HG02571 (cell line): ENCODE results near the gene ATG2B.
"Not testable (repeated sequence)": the region's sequence is repeated elsewhere in the genome, so short reads cannot be mapped to it uniquely, and the experiment has no call there.

Experiments used
- ATAC-seq: cut with Tn5 transposase; IDR thresholded peaks from one replicate; pipeline ENCODE4 v1.9.1; 2021; ENCODE audit warnings: mild to moderate bottlenecking, moderate library complexity; ENCODE audit not compliant: unreplicated experiment

ATG2B gene

GRCh38 chr14:96255501-96256366, 107.4 kb downstream of the ATG2B start, which contains the start of gene BDKRB1:
TSS of gene BDKRB1 (plus strand) at chr14:96256210. CDS start at chr14:96263683, 7,473 bp downstream.
- ATAC-seq: no peak

DNA sequence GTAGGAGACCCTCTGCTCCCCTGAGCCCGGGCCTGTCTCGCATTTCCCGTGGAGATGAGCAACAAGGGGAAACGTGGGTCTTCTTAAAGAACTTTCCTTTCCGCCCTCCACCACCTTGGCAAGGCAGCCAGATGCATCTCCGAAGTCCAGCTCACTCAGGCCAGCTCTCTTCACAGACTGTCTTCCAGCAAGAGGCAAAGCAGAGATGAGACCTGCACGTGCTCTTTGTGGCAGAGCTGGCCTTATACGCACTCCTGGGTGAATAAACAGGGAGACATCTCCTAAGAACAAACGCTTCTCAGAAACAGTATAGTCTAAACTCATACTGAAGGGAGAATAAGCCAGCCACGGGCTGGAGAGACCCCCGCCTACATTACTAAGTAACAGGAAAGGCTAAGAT, 108.5 kb downstream of the ATG2B start:
- ATAC-seq: no peak

DNA sequence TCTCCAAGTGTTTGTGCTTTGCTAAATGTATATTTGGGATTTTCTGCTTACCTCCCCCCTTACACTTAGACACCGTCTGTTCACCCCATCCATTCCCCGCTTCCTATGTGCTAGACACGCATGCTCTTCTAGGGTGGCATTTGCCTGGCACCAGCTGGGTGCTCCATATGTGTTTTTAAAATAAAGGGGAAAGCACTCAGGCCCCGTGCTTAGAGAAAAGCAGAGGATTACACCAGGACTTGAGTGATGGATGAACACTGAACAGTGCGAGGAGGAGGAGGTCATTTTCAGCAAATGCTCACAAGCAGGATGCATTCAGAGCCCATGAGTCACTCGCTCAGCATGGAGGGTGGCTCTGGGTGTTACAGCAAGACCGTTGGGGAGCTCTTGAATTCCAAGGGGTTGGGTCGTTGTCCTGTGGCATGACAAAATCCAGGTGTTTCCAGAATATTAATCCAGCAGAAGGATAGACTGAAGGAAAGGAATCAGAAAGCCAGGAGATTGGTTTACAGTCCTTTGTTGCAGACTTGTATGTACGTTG, 110.1 kb downstream of the ATG2B start:
- no peak for ATAC-seq

GRCh38 chr14:96252323-96252998, 110.7 kb downstream of the ATG2B start:
- ATAC-seq: no peak

DNA sequence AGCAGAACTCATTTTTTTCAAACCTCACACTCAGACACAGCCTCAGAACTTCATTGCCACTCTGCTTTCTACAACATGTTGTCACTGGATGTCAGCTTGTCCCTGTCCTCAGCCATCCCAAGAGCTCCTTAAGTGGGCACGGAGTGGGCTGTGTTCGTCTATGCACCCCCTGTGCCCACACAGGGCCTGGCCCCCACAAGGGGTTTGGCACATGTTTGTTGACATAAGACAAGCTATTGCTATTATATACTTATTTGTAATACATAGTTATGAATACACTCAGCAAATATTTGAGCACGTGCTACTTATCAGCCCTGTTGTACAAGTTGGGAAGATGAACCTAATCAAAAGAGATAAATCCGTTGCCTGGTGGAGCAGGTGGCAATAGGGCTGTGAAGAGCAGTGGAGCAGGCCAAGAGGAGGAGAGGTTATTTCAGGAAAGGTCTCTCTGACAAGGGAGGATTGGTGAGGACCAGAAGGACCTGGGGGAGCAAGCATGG, 111.4 kb downstream of the ATG2B start:
- no peak for ATAC-seq

GRCh38 chr14:96250485-96250884, 112.7 kb downstream of the ATG2B start:
- no peak for ATAC-seq

DNA sequence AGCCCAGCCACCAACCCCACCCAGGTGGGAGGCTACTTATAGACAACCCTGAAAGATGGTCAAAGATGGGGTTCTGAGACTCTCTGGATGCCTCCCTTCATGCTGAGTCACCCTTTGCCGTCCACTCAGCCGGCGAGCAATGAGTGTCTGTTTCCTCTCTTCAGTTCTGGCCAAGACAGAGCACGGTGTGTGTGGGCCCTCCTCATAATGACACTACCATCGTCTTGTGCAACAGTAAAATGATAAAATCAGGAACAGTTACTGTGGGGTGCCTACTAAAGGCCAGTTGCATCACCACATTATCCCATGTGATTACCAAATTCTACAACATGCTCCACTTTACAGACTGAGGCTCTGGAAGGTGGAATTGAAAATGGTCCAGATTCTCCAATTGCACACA, 114.1 kb downstream of the ATG2B start:
- no peak for ATAC-seq

GRCh38 chr14:96247031-96247430, 116.1 kb downstream of the ATG2B start:
- no peak for ATAC-seq

DNA sequence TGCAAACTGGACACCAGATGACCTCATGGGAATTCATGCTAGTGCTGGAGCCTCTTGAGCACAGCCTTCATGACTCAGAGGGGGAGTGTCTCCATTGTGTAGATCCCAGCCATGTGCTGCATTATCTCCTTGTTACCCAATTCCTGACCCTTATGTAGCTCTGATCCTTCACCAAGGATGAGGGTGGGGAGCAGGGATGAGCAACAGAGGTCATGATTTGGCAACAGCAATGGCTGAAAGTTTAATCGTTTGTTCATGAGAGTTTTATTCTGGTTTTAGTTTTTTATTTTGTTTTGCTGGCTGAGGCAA, 116.6 kb downstream of the ATG2B start:
- no peak for ATAC-seq

DNA sequence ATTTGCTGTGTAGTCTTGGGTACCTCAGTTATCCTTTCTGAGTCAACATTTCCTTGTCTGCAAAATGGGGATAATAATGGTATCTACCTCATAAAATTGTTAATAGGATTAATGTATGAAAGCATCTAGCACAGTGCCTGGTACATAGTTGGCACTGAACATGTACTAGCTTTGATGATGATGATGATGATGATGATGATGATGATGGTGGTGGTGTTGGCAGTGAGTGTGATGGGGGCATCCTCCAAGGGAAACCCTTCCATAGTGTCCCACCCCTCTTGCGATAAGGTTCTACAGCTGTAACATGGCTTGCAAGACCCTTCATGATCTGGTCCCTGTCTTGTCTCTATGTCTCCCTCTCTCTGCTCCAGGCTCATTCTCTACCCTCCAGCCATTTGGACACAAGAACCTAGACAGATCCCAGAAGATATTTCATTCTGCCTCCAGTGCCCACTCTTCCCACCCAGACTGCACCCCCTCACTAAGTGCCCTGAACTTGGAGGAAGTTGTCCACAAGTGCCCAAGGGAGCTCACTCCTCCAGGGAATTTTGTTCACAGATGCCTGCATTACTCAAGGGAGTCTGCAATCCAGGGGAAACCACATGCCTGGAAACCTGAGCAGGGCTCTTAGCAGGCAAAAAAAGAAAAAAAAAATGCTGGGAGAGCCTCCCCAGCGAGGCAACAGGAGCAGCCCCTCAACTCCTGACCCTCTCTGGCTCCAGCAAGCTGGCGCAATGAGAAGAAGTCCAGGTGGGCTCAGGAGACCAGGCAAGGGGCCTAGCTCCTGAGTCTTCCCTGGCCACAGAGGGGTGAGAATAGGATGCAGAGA, 117.2 kb downstream of the ATG2B start:
- no peak for ATAC-seq

DNA sequence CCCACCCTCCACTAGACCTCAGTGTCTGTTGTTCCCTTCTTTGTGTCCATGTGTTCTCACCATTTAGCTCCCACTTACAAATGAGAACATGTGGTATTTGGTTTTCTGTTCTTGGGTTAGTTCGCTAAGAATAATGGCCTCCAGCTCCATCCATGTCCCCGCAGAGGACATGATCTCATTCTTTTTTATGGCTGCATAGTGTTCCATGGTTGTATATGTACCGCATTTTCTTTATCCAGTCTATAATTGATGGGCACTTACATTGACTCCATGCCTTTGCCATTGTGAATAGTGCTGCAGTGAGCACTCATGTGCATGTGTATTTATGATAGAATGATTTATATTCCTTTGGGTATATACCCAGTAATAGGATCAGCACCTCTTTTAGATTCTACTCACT, 118.1 kb downstream of the ATG2B start:
- not testable (repeated sequence) for ATAC-seq

DNA sequence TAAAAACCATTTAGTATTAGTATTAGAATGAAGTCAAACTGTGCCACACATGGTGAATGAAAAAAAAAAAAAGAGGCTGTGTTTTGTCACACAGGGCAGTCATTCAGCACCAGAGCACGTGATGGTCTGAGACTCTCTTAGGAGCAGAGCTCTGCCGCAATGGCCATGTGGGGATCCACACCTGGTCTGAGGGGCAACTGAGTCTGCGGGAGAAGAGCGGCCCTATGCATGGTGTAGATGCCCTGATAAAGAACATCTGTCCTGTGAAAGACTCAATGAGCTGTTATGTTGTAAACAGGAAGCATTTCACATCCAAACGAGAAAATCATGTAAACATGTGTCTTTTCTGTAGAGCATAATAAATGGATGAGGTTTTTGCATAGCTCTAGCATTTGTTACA, 119.4 kb downstream of the ATG2B start:
- no peak for ATAC-seq

GRCh38 chr14:96242126-96242525, 121.0 kb downstream of the ATG2B start:
- ATAC-seq: no peak

DNA sequence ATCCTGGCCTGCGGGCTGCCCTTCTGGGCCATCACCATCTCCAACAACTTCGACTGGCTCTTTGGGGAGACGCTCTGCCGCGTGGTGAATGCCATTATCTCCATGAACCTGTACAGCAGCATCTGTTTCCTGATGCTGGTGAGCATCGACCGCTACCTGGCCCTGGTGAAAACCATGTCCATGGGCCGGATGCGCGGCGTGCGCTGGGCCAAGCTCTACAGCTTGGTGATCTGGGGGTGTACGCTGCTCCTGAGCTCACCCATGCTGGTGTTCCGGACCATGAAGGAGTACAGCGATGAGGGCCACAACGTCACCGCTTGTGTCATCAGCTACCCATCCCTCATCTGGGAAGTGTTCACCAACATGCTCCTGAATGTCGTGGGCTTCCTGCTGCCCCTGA, 122.5 kb downstream of the ATG2B start:
- no peak for ATAC-seq

DNA sequence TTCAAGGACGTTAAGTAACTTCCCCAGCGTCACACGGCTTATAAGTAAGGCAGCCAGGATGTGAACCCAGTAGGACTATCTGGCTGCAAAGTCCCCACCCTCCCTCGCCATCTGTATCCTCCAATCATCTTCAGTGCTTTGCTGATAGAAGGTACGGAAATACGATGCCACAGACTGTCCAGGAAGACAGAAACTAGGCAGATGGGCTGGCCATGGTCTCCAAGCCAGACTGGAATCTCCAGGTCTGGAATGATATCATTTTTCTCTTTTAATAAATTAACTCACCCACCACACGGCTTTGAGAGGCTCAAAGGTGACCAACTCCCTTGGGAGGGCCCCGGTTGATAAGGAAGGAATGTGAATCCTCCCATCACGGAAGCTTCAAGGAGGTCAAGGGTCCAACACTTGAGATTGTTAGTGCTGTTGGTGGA, 123.4 kb downstream of the ATG2B start:
- ATAC-seq: no peak

DNA sequence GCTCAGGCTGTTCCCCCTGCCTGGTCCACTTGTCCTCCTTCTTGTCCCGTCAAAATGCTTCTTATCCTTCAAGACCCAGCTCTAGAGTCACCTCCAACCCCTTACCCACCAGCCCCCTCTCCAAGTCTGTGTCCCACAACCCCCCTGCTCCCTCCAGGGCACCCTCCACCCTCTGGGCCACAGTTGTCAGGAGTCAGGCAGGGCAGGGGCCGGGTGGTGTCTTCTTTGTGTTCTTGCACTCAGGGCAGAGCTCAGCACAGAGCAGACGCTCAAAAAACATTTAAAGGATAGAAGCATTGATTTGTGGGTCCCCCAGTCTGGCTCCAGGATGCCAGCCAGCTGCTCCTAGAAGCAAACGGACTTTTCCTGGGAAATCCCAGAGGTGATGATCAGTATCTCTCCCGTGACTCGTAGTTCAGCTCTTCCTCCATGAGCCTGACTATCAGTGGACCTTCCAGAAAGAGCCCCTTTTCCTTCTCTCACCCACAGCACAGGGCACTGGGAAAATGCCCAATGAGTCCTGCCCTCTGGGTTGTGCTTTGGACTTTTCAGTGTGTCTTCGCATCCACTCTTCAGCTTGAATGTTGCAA, 124.4 kb downstream of the ATG2B start:
- ATAC-seq: no peak

GRCh38 chr14:96237641-96238040, 125.5 kb downstream of the ATG2B start:
- no peak for ATAC-seq

GRCh38 chr14:96235426-96235825, 127.7 kb downstream of the ATG2B start:
- ATAC-seq: no peak

- ATAC-seq: no peak
Observed at GRCh38 chr14:96233661-96234060, 129.5 kb downstream of the ATG2B start.

- ATAC-seq: no peak
Observed at GRCh38 chr14:96232506-96232905, 130.6 kb downstream of the ATG2B start.
